ENCODE results near the gene MRPS22.
"Not testable (repeated sequence)": the region's sequence is repeated elsewhere in the genome, so short reads cannot be mapped to it uniquely, and the experiment has no call there.

The MRPS22 gene

GRCh38 chr3:139312416-139312815, 31.4 kb upstream of the MRPS22 start:
- no peak for FAIRE-seq

DNA sequence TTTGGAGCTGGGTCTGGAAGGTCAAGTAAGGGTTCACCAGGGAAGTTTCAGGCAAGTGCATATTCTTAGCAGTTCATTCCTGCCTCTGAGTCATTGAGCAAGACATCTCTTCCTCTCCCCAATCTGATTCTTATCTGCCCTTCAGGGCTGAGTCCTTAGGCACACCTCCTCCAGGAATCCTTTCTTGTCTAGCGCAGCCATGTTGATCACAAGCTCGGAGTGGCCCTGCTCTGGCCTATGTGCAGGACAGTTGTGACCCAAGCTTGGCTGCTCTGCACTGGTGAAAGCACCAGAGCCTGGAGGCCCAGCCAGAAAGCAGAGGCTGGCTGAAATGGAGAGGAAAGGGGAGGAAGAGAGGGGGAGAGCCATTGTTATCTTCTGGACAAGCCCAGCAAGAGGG, 30.9 kb upstream of the MRPS22 start:
- FAIRE-seq: no peak

DNA sequence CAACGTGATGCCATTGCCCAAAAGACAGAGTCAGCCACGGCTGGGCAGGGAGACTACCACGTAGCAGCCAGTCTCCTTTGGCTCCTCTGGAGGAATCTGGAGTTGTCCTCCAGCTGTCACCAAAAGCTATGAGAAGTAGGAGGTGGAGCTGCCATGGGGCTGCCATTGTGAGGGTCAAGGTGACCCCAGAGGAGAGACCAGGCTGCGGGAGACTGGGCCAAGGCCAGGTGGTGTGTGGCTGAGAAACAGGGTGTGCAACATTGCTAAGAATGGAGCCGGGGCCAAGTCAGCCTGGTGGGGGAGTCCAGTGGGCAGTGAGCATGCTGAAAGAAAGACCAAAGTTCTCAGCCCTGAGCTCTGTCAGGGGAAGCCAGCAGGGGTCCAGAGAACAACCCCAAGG, 29.9 kb upstream of the MRPS22 start:
- FAIRE-seq: no peak

GRCh38 chr3:139317215-139317614, 26.6 kb upstream of the MRPS22 start:
- no peak for FAIRE-seq

- FAIRE-seq: no peak
These were observed 26.0 kb upstream of the MRPS22 start for GRCh38 chr3:139317660-139318430.

DNA sequence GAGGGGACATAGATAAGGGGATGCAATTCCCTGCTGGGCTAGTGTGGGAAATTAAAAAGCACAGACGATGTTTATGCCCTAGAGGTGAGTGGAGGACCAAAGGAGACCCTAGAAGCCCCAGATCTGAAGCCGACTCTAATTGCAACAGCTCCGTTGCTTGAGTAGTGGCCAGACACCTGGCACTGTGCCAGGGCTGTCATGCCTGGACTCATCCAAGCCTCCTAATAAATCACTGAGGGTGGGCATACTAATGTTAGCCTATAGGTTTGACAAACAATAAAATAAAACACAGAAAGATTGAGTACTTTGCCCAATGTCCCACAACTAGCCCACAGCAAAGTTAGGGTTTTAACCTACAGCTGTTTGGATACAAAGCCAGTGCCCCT, 25.4 kb upstream of the MRPS22 start:
- no peak for FAIRE-seq

DNA sequence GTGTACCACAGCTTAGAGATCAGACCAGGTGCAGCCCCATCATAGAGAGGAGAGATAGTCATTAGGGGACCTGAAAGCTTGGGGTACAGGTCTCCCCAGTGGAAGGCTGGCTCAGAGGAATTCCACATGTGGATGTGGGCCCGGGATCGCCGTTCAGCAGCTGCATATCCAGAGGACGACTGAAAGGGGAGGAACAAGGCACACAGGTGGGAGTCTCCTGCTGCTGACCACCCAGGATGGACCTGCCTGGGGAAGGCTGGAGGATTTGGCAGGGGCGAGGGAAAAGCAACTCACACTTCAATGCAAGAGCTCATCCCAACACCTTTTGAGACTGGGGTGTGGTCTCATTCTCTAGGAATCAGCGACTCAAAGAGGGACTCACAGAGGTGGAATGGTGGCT, 25.0 kb upstream of the MRPS22 start:
- FAIRE-seq: no peak

- no peak for FAIRE-seq
These were observed 24.1 kb upstream of the MRPS22 start for GRCh38 chr3:139319428-139320402.

- FAIRE-seq: no peak
These were observed 23.1 kb upstream of the MRPS22 start for GRCh38 chr3:139320551-139321309.

DNA sequence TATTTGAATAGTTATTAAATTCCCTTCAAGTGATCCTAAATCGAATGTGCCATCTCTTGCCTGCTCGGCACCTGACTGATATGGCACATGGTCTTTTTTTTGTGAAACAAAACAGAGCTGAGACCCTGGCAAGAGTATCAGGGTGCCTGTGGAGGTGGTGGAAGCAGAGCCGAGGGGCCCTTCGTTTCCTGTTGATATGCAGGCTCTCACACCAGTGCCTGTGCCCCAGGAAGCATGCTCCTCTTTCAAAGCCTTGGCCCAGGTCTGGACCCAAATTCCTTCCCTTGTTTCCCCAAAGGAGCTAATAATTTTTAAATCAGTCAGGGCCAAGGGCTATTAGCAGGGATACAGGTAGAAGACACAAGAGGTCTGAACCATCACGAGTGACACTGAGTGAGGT, 21.5 kb upstream of the MRPS22 start:
- FAIRE-seq: no peak

DNA sequence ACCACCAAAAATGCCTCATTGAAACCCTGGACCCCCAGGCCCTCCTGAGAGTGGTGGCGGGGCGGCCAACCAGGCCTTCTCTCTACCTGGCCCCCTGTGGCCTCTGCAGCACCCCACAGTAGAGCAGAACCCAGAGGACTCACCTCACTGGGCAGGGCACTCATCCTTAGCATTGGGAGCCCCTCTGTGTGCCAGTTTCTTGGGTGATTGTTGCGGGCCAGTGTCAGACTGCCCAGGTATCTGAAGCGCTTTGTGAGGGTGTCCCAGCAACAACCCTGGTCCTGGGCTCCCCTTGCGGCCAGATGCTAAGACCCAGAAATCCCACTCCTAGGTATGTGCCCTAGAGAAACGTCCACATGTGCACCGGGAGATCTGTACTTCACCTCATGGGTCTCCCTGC, 20.7 kb upstream of the MRPS22 start:
- FAIRE-seq: no peak

- no peak for FAIRE-seq
These were observed 19.4 kb upstream of the MRPS22 start for GRCh38 chr3:139324456-139324855.

- FAIRE-seq: no peak
These were observed 18.3 kb upstream of the MRPS22 start for GRCh38 chr3:139325551-139325950.

GRCh38 chr3:139326131-139326530, 17.7 kb upstream of the MRPS22 start:
- no peak for FAIRE-seq

- FAIRE-seq: no peak
These were observed 17.1 kb upstream of the MRPS22 start for GRCh38 chr3:139326707-139327106.

- no peak for FAIRE-seq
These were observed 16.6 kb upstream of the MRPS22 start for GRCh38 chr3:139327231-139327630.

DNA sequence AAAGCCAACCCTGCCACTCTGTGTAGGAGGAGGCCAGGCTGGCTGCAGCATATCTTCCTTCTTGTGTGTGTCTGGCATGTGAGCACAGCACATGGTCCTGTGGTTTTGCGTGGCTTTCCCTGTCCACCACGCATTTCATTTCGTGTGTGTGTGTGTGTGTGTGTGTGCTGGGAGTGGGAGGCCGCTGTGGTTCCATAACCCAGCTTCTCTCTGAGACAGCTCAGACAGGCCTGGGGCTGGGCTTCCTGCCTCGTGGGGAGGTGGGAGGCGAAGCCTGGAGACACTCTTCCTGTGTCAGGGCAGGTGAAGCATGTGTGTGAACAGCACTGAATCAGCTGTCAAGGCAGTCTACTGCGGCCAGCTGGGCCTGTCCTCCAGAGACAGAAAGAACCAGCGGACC, 16.0 kb upstream of the MRPS22 start:
- no peak for FAIRE-seq

- no peak for FAIRE-seq
These were observed 15.5 kb upstream of the MRPS22 start for GRCh38 chr3:139328356-139328755.

DNA sequence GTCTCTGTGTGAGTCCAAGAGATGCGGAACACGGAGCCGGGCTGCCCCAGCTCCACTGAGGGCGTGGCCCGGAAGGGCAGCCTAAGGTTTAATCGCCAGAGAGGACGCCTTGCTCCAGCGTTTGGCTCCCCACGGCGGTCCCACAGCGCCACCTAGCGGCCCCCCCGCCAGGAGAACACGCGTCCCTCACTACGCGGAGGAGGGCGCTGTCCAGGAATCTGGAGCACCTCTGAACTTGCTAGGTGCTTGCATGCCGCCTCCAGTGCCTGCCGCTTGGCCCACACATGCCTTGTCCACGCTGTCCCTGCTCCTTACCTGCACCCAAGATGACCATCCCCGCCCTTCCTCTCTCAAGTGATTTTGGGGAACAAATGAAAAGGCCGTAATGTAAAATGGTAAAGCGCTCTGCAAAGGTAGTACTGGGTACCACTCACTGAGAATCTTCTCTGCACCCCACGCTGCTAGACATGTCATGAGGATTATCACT, 14.4 kb upstream of the MRPS22 start:
- no peak for FAIRE-seq

GRCh38 chr3:139332092-139332491, 11.7 kb upstream of the MRPS22 start:
- no peak for FAIRE-seq

DNA sequence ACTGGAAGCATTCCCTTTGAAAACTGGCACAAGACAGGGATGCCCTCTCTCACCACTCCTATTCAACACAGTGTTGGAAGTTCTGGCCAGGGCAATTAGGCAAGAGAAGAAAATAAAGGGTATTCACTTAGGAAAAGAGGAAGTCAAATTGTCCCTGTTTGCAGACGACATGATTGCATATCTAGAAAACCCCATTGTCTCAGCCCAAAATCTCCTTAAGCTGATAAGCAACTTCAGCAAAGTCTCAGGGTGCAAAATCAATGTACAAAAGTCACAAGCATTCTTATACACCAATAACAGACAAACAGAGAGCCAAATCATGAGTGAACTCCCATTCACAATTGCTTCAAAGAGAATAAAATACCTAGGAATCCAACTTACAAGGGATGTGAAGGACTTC, 9.1 kb upstream of the MRPS22 start:
- not testable (repeated sequence) for FAIRE-seq

DNA sequence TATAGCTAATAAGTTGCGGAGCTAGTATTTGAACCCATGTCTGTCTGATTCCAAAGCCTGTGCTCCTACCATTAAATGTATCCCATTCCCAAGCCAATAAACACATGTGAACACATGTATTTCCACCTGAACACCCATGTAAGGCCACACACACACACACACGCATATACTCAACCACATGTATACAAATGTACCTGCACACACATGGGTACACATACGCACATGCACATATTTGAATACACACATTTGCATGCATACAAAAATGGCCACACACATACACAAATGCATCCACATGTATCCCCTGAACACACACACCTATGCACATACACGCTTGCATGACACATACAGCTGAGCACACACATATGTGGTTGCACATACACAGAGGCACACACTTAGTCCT, 5.4 kb upstream of the MRPS22 start:
- no peak for FAIRE-seq

All from colon (tissue), 2 donors.